ENCODE measurements around the gene FAM111A. TPM values are rescaled to one million over a fixed set of nuclear protein-coding genes. Genes with fewer than 3 reads are reported as not detected.

Gene FAM111A
- total and polyA plus RNA-seq, 10 of the 15 experiments (the other 5 are each of a cell fraction or from before 2014, with no cell fraction given) = 26.6 to 95.0 (median 67.5) TPM

DNA sequence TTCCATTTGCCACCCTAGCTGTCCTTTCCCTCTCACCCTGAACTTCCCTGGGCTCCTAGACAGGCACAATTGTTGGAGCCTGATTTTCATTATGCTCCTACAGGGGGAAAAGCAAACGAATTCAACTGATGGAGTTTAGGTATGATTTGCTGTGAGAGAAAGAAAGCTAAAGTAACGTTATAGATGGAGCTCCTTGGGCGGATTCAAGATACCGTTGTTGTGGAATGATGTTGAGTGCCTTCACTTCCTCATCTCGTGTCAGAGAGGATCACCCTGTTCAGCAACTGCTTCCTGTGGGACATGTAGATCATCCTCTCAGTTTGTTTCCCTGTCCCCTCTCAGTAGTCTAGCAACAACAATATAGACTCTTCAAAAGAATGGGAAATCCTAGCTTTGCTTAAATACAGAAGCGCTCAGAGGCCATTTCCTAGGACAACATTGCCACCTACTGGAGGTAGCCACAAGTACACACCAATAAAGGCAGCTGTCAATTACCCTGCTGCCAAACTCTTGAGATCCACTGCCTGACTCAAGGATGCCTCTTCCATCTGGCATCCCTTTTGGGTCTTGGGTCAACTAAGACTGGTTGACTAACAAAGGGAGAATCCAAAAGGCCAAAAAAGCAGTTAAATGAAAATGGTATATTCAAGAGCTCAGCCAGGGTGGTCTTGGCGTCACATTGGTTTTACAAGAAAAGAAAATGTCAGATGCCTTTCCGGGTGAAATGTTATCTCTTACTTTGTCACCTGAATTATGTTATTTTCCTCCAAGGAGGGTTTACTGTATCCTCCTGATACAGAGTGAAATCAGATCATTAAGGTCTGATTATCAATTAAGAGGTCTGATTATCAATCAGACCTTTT lies 15.8 kb downstream of the FAM111A start:
- no TSS peak for BruUV-seq (replicated peaks)
- no peak overlapping the region for H3K4me3 ChIP-seq
- in situ Hi-C loops (cut with MboI) (loop anchor here (10.0 kb wide), 1 partner anchor 504 kb away; no protein-coding TSS in a partner anchor), intact Hi-C loops (cut with micrococcal nuclease; ENCODE audit: unreplicated experiment) (loop anchor here (1.0 to 5.0 kb wide), 7 partner anchors 16 to 504 kb away; partner anchors contain the start of gene FAM111A)
- no peaks in the 10 kb centered on the region for H3K9me3 ChIP-seq (replicated peaks; ENCODE audit: control insufficient read depth, insufficient read depth, low read length)
- no peak overlapping the region for H3K27ac ChIP-seq (ENCODE audit: control insufficient read depth, insufficient read depth)
- H3K4me2 ChIP-seq (ENCODE audit: control insufficient read depth, insufficient read depth) = peak overlapping the region; percentile 51
- FAIRE-seq (peak; percentile 47), ATAC-seq (peak; percentile 98), DNase-seq (ENCODE audit: low read depth, low spot score) (no peak)
- ChIA-PET CTCF (interaction anchor here (0.8 to 4.1 kb wide), 61 partner anchors 9 to 1357 kb away, joined by 3 to 250 read pairs (median 5); partner anchors contain the start of genes CNTF, DTX4, FAM111A and FAM111B), POLR2A (interaction anchor here (0.8 to 2.2 kb wide), 4 partner anchors 11 to 50 kb away, joined by 3 to 10 read pairs (median 5); partner anchors contain the start of gene FAM111A), SMC1A (ENCODE audit: uncharacterized antibody, unreplicated experiment) (interaction anchor here (0.7 to 3.7 kb wide), 46 partner anchors 9 to 635 kb away, joined by 3 to 36 read pairs (median 4); partner anchors contain the start of genes DTX4 and FAM111A), RAD21 (ENCODE audit: unreplicated experiment) (interaction anchor here (0.7 to 4.1 kb wide), 33 partner anchors 8 to 1430 kb away, joined by 3 to 80 read pairs (median 4); partner anchors contain the start of genes FAM111A and LPXN)
- peaks cover 2% of the 10 kb centered on the region for H3K4me1 ChIP-seq (ENCODE audit: control insufficient read depth, insufficient read depth, low read length)
- WGBS (ENCODE audit: insufficient coverage, insufficient replicate concordance, low lambda C conversion rate, missing lambda C conversion rate) = 42% methylated on average over 8 of the region's 8 CpGs
- no peak overlapping the region for H3K9ac ChIP-seq (ENCODE audit: control insufficient read depth, insufficient read depth, low read length)
- H3K79me2 ChIP-seq (ENCODE audit: control insufficient read depth, insufficient read depth, low read length) = peaks cover under 1% of the 10 kb centered on the region; the same call in 1 of the 2 replicates
- H3K36me3 ChIP-seq (ENCODE audit: control insufficient read depth in 2 of 2, insufficient read depth in 2 of 2, low read length in 1 of 2) = no peaks in the 10 kb centered on the region
- H3K27me3 ChIP-seq (replicated peaks in 1 of 2; ENCODE audit: control insufficient read depth in 2 of 2, insufficient read depth in 2 of 2, low read length in 1 of 2) = no peaks in the 10 kb centered on the region
- peak overlapping the region; percentile 74 for H2AFZ ChIP-seq (ENCODE audit: control insufficient read depth, low read depth, low read length)
- H4K20me1 ChIP-seq (ENCODE audit: control insufficient read depth, insufficient read depth) = no peaks in the 10 kb centered on the region
- TF ChIP-seq, protein P1, sequence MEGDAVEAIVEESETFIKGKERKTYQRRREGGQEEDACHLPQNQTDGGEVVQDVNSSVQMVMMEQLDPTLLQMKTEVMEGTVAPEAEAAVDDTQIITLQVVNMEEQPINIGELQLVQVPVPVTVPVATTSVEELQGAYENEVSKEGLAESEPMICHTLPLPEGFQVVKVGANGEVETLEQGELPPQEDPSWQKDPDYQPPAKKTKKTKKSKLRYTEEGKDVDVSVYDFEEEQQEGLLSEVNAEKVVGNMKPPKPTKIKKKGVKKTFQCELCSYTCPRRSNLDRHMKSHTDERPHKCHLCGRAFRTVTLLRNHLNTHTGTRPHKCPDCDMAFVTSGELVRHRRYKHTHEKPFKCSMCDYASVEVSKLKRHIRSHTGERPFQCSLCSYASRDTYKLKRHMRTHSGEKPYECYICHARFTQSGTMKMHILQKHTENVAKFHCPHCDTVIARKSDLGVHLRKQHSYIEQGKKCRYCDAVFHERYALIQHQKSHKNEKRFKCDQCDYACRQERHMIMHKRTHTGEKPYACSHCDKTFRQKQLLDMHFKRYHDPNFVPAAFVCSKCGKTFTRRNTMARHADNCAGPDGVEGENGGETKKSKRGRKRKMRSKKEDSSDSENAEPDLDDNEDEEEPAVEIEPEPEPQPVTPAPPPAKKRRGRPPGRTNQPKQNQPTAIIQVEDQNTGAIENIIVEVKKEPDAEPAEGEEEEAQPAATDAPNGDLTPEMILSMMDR (IDR thresholded peaks at IDR 0.05 in 2 of 3, conservative IDR thresholded peaks at IDR 0.05 in 1 of 3; ENCODE audit: control insufficient read depth in 2 of 3, extremely low read depth in 1 of 3, insufficient read depth in 1 of 3, low read depth in 3 of 3, low read length in 3 of 3) = peak; percentile 74 to 97 (median 92); a peak in 5 of 6 replicates
- TF ChIP-seq, protein P2, sequence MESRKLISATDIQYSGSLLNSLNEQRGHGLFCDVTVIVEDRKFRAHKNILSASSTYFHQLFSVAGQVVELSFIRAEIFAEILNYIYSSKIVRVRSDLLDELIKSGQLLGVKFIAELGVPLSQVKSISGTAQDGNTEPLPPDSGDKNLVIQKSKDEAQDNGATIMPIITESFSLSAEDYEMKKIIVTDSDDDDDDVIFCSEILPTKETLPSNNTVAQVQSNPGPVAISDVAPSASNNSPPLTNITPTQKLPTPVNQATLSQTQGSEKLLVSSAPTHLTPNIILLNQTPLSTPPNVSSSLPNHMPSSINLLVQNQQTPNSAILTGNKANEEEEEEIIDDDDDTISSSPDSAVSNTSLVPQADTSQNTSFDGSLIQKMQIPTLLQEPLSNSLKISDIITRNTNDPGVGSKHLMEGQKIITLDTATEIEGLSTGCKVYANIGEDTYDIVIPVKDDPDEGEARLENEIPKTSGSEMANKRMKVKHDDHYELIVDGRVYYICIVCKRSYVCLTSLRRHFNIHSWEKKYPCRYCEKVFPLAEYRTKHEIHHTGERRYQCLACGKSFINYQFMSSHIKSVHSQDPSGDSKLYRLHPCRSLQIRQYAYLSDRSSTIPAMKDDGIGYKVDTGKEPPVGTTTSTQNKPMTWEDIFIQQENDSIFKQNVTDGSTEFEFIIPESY (IDR thresholded peaks at IDR 0.05) = no peak
- TF ChIP-seq, protein P3, sequence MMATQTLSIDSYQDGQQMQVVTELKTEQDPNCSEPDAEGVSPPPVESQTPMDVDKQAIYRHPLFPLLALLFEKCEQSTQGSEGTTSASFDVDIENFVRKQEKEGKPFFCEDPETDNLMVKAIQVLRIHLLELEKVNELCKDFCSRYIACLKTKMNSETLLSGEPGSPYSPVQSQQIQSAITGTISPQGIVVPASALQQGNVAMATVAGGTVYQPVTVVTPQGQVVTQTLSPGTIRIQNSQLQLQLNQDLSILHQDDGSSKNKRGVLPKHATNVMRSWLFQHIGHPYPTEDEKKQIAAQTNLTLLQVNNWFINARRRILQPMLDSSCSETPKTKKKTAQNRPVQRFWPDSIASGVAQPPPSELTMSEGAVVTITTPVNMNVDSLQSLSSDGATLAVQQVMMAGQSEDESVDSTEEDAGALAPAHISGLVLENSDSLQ (IDR thresholded peaks at IDR 0.05) = peak; percentile 94
- TF ChIP-seq SMC3 (IDR thresholded peaks at IDR 0.05; ENCODE audit: borderline replicate concordance, low read length) = peak; percentile 74
- peak in 1 of 2 experiments; percentile 28; a peak in 1 of 4 replicates for TF ChIP-seq BHLHE40 (IDR thresholded peaks at IDR 0.05; ENCODE audit: borderline replicate concordance in 1 of 2, low read depth in 2 of 2, low read length in 1 of 2)
- TF ChIP-seq SPI1 (IDR thresholded peaks at IDR 0.05; ENCODE audit: borderline replicate concordance, insufficient read depth, low read depth, low read length) = 0 out of 2 replicates have a peak, but pooled peaks have one; percentile 12
- TF ChIP-seq RUNX3 (IDR thresholded peaks at IDR 0.05; ENCODE audit: low read length) = 0 out of 2 replicates have a peak, but pooled peaks have one; percentile 20
- TF ChIP-seq NFYA (IDR thresholded peaks at IDR 0.05; ENCODE audit: borderline replicate concordance, low read depth, low read length) = no peak
- peak; percentile 57; the same call in 1 of the 2 replicates for TF ChIP-seq YY1 (IDR thresholded peaks at IDR 0.05; ENCODE audit: low read depth, low read length)
- TF ChIP-seq, protein P4, sequence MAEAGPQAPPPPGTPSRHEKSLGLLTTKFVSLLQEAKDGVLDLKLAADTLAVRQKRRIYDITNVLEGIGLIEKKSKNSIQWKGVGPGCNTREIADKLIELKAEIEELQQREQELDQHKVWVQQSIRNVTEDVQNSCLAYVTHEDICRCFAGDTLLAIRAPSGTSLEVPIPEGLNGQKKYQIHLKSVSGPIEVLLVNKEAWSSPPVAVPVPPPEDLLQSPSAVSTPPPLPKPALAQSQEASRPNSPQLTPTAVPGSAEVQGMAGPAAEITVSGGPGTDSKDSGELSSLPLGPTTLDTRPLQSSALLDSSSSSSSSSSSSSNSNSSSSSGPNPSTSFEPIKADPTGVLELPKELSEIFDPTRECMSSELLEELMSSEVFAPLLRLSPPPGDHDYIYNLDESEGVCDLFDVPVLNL (IDR thresholded peaks at IDR 0.05; ENCODE audit: low read depth, low read length) = 0 out of 2 replicates have a peak, but pooled peaks have one; percentile 42
- TF ChIP-seq TCF12 (IDR thresholded peaks at IDR 0.05; ENCODE audit: low read depth, low read length) = 0 out of 2 replicates have a peak, but pooled peaks have one; percentile 38
- TF ChIP-seq, protein P5, sequence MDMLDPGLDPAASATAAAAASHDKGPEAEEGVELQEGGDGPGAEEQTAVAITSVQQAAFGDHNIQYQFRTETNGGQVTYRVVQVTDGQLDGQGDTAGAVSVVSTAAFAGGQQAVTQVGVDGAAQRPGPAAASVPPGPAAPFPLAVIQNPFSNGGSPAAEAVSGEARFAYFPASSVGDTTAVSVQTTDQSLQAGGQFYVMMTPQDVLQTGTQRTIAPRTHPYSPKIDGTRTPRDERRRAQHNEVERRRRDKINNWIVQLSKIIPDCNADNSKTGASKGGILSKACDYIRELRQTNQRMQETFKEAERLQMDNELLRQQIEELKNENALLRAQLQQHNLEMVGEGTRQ (IDR thresholded peaks at IDR 0.05; ENCODE audit: borderline replicate concordance, low read depth, low read length) = no peak
- TF ChIP-seq RAD21 (IDR thresholded peaks at IDR 0.05; ENCODE audit: insufficient read depth, low read depth, low read length) = peak; percentile 91

Measured in GM12878 (cell line).